HG02981 (cell line): ENCODE measurements around the gene CRB2.

Experiments
- ATAC-seq: cut with Tn5 transposase; IDR thresholded peaks from one replicate; pipeline ENCODE4 v1.9.1; 2021; ENCODE audit warnings: mild to moderate bottlenecking, moderate library complexity; ENCODE audit not compliant: unreplicated experiment

The CRB2 gene

GRCh38 chr9:123361731-123362510, 5.9 kb downstream of the CRB2 start:
- ATAC-seq: no peak

GRCh38 chr9:123362856-123363255, 6.9 kb downstream of the CRB2 start:
- no peak for ATAC-seq

- no peak for ATAC-seq
These were observed 8.3 kb downstream of the CRB2 start for GRCh38 chr9:123364241-123364824.

GRCh38 chr9:123365287-123365880, 9.4 kb downstream of the CRB2 start:
- no peak for ATAC-seq

- no peak for ATAC-seq
These were observed 10.0 kb downstream of the CRB2 start for GRCh38 chr9:123365881-123366528.

- ATAC-seq: no peak
These were observed 12.0 kb downstream of the CRB2 start for GRCh38 chr9:123368023-123368422.

- no peak for ATAC-seq
These were observed 12.6 kb downstream of the CRB2 start for GRCh38 chr9:123368536-123369153.

GRCh38 chr9:123369296-123369695, 13.3 kb downstream of the CRB2 start:
- no peak for ATAC-seq

- ATAC-seq: no peak
These were observed 14.1 kb downstream of the CRB2 start for GRCh38 chr9:123370108-123370507.

- ATAC-seq: no peak
These were observed 14.7 kb downstream of the CRB2 start for GRCh38 chr9:123370526-123371227.

GRCh38 chr9:123371228-123371584, 15.2 kb downstream of the CRB2 start:
- no peak for ATAC-seq

GRCh38 chr9:123371805-123372590, 16.0 kb downstream of the CRB2 start:
- ATAC-seq: no peak

GRCh38 chr9:123372766-123373446, 16.9 kb downstream of the CRB2 start:
- no peak for ATAC-seq

GRCh38 chr9:123373447-123373923, 17.5 kb downstream of the CRB2 start:
- ATAC-seq: no peak

GRCh38 chr9:123373946-123374345, 17.9 kb downstream of the CRB2 start:
- no peak for ATAC-seq

- ATAC-seq: no peak
These were observed 19.6 kb downstream of the CRB2 start for GRCh38 chr9:123375469-123376132.

- no peak for ATAC-seq
These were observed 20.4 kb downstream of the CRB2 start for GRCh38 chr9:123376218-123377071.
